HepG2 (cell line): ENCODE measurements around the gene USP5. TPM values are rescaled to one million over a fixed set of nuclear protein-coding genes. Genes with fewer than 3 reads are reported as not detected.

Experiments
- ZNF124 ChIP-seq: sonication (generic); formaldehyde crosslinking; IDR thresholded peaks from 2 replicates; pipeline ENCODE4 v1.4.0; 2020; ENCODE audit warnings: missing genetic modification reagents
- ZNF75D ChIP-seq: sonication (generic); formaldehyde crosslinking; IDR thresholded peaks from 2 replicates; pipeline ENCODE4 v1.8.1; 2023; ENCODE audit warnings: missing genetic modification reagents, mild to moderate bottlenecking, borderline replicate concordance
- polyA plus RNA-seq, 8 experiments: library from polyadenylated mRNA; depleted of rRNA in 3 of 8; stranded (reverse) in 7 of 8; unstranded in 1 of 8; fragments of >200 nt; fragmentation: Illumina TruSeq in 4 of 8; extraction: Trizol in 4 of 8; gene quantifications; 2 replicates each; pipeline versions ENCODE4 v1.2.1 to v1.2.3, GENCODE V29; 2011 to 2016; ENCODE audit warnings: low read depth in 4 of 8, missing spikeins in 1 of 8, mixed read lengths in 1 of 8; ENCODE audit not compliant: insufficient read depth in 1 of 8
- total RNA-seq, 5 experiments: library from RNA; depleted of rRNA; stranded (reverse); fragments of >200 nt; fragmentation: Illumina TruSeq; extraction: Trizol; gene quantifications; 2 replicates each; pipeline ENCODE4 v1.2.3, GENCODE V29; 2016; ENCODE audit warnings: low read depth in 1 of 5
- TF ChIP-seq, protein P1 (sequence below), 2 experiments: IDR thresholded peaks; 2 replicates each; pipeline ENCODE4 v1.6.1; 2011 to 2012; ENCODE audit warnings: low read length in 2 of 2, borderline replicate concordance in 1 of 2, low read depth in 1 of 2, mild to moderate bottlenecking in 1 of 2, moderate library complexity in 1 of 2
- TF ChIP-seq, protein P2 (sequence below): sonication (generic); formaldehyde crosslinking; IDR thresholded peaks from 2 replicates; pipeline ENCODE4 v1.4.0; 2020; ENCODE audit warnings: missing genetic modification reagents

The USP5 gene
- total and polyA plus RNA-seq, 2 of the 13 experiments (the other 11 are each of a cell fraction or from before 2014, with no cell fraction given) = 39.6 to 56.0 TPM

DNA sequence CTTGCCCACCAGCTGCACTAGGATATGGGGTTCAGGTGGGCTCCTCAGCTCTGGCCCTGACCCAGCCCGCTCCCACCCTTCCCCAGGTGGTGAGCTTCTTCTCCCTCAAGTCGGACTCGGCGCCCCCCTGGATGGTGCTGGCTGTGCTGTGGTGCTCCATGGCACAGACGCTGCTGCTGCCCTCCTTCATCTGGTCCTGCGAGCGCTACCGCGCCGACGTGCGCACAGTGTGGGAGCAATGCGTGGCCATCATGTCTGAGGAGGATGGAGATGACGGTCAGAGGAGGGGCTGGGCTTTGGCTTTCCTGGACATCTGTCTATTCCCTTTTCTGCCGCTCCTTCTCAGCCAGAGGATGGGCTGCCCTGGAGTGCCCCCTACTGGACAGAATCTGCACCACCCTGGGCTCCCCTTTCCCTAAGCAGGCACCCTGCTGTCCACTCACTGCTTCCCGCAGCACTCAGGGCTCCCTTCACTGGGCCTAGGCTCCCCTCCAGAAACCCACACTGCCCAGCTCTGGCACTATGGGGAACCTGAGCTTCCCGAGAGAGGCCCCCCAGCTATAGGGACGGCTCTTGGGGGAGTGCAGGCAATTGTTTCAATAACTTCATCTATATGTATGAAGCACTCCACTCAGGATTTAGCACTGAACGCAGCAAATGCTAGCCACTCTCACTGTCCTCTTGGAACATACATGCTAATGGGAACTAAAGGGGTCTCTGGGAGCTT lies 26.4 kb upstream of the USP5 start (continued):
- TF ChIP-seq, protein P1, sequence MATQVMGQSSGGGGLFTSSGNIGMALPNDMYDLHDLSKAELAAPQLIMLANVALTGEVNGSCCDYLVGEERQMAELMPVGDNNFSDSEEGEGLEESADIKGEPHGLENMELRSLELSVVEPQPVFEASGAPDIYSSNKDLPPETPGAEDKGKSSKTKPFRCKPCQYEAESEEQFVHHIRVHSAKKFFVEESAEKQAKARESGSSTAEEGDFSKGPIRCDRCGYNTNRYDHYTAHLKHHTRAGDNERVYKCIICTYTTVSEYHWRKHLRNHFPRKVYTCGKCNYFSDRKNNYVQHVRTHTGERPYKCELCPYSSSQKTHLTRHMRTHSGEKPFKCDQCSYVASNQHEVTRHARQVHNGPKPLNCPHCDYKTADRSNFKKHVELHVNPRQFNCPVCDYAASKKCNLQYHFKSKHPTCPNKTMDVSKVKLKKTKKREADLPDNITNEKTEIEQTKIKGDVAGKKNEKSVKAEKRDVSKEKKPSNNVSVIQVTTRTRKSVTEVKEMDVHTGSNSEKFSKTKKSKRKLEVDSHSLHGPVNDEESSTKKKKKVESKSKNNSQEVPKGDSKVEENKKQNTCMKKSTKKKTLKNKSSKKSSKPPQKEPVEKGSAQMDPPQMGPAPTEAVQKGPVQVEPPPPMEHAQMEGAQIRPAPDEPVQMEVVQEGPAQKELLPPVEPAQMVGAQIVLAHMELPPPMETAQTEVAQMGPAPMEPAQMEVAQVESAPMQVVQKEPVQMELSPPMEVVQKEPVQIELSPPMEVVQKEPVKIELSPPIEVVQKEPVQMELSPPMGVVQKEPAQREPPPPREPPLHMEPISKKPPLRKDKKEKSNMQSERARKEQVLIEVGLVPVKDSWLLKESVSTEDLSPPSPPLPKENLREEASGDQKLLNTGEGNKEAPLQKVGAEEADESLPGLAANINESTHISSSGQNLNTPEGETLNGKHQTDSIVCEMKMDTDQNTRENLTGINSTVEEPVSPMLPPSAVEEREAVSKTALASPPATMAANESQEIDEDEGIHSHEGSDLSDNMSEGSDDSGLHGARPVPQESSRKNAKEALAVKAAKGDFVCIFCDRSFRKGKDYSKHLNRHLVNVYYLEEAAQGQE (IDR thresholded peaks at IDR 0.05; ENCODE audit: borderline replicate concordance in 1 of 2, low read depth in 1 of 2, low read length in 2 of 2) = no peak
- TF ChIP-seq ZNF124 (CRISPR knock-in tag) (0 out of 2 replicates have a peak, but pooled peaks have one; percentile 59), ZNF75D (CRISPR knock-in tag) (no peak)
- TF ChIP-seq, protein P2, sequence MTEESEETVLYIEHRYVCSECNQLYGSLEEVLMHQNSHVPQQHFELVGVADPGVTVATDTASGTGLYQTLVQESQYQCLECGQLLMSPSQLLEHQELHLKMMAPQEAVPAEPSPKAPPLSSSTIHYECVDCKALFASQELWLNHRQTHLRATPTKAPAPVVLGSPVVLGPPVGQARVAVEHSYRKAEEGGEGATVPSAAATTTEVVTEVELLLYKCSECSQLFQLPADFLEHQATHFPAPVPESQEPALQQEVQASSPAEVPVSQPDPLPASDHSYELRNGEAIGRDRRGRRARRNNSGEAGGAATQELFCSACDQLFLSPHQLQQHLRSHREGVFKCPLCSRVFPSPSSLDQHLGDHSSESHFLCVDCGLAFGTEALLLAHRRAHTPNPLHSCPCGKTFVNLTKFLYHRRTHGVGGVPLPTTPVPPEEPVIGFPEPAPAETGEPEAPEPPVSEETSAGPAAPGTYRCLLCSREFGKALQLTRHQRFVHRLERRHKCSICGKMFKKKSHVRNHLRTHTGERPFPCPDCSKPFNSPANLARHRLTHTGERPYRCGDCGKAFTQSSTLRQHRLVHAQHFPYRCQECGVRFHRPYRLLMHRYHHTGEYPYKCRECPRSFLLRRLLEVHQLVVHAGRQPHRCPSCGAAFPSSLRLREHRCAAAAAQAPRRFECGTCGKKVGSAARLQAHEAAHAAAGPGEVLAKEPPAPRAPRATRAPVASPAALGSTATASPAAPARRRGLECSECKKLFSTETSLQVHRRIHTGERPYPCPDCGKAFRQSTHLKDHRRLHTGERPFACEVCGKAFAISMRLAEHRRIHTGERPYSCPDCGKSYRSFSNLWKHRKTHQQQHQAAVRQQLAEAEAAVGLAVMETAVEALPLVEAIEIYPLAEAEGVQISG (CRISPR knock-in tag) = 0 out of 2 replicates have a peak, but pooled peaks have one; percentile 15
